ENCODE data around the gene BRWD1. TPM values are rescaled to one million over a fixed set of nuclear protein-coding genes. Genes with fewer than 3 reads are reported as not detected.

Gene BRWD1
- total and polyA plus RNA-seq, 2 of the 8 experiments (the other 6 are each of a cell fraction or from before 2014, with no cell fraction given), result 9.3 to 45.2 TPM

DNA sequence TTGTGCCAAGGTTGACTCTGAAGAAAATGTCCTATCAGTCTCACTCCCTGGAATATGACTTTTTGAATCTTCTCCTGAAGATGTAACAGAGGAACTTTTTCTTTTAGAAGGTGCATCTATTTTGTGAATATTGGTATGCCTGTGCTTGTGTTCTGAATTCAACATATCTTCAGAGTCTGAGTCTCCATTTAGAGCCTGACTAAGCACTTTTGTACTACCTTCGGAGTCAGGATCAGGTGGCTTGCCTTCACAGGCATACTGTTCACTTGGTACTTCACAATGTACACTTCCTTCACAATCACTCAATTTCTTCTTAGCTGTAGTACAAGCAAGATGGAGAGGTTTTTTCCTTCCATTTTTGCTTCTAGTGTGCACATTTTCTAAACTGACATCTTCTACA is 116.6 kb downstream of the BRWD1 start (continued):
- no peak for TF ChIP-seq EP300 (IDR thresholded peaks at IDR 0.05; ENCODE audit: borderline replicate concordance in 1 of 2, low read depth in 2 of 2, low read length in 2 of 2)
- TF ChIP-seq BRCA1 (IDR thresholded peaks at IDR 0.05; ENCODE audit: low read depth, low read length), result no peak
- no peak for TF ChIP-seq RNF2 (IDR thresholded peaks at IDR 0.05; ENCODE audit: borderline replicate concordance, low read depth, low read length, missing control alignments, poor library complexity, severe bottlenecking)
- TF ChIP-seq CHD7 (IDR thresholded peaks at IDR 0.05; ENCODE audit: insufficient replicate concordance, low read length), result no peak
- TF ChIP-seq, protein P1, sequence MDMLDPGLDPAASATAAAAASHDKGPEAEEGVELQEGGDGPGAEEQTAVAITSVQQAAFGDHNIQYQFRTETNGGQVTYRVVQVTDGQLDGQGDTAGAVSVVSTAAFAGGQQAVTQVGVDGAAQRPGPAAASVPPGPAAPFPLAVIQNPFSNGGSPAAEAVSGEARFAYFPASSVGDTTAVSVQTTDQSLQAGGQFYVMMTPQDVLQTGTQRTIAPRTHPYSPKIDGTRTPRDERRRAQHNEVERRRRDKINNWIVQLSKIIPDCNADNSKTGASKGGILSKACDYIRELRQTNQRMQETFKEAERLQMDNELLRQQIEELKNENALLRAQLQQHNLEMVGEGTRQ (IDR thresholded peaks at IDR 0.05; ENCODE audit: low read length), result no peak
- TF ChIP-seq CREB1 (IDR thresholded peaks at IDR 0.05), result no peak
- TF ChIP-seq JUN (IDR thresholded peaks at IDR 0.05; ENCODE audit: low read depth, low read length), result no peak

Measured in H1 (cell line).